T-cell (primary cell): ENCODE measurements around the gene KMT2A. TPM values are rescaled to one million over a fixed set of nuclear protein-coding genes. Genes with fewer than 3 reads are reported as not detected.

Experiments
- ATAC-seq, 4 experiments: fragments of 200-7000 bp in 3 of 4; fragments of 150-1000 bp in 1 of 4; cut with Tn5 transposase; replicated peaks in 1 of 4; 1 replicate in 3 of 4; 2 replicates in 1 of 4; pipeline ENCODE4 v1.10.0; 2021; ENCODE audit warnings: moderate library complexity in 3 of 4, mild to moderate bottlenecking in 2 of 4, moderate number of reproducible peaks in 1 of 4
- CTCF ChIA-PET, 2 donors: fragments of 300-600 bp; sonication (Branson Sonifier 250); formaldehyde crosslinking; loops; one replicate each; lab custom pipeline; 2022; ENCODE audit warnings: antibody characterized with exemption in 2 of 2; lab: Charles Lee
- POLR2A ChIA-PET, 2 donors: fragments of 300-600 bp; sonication (Branson Sonifier 250); formaldehyde crosslinking; loops; one replicate each; lab custom pipeline; 2022; ENCODE audit warnings: antibody characterized with exemption in 2 of 2; lab: Charles Lee
- DNase-seq, 35 experiments: peaks; one replicate each; pipeline versions ENCODE4 v3.0.0 to v3.0.0-alpha.2; 2013 to 2023
- H3K27ac ChIP-seq: one replicate; pipeline ENCODE4 v1.5.1; 2013; ENCODE audit warnings: low read length
- H3K27me3 ChIP-seq, 2 experiments: replicated peaks in 1 of 2; 1 replicate in 1 of 2; 2 replicates in 1 of 2; pipeline versions ENCODE4 v1.6.1 to v1.7.0; 2013; ENCODE audit warnings: low read length in 1 of 2, mixed read lengths in 1 of 2; ENCODE audit not compliant: control insufficient read depth in 2 of 2, insufficient read depth in 2 of 2; ENCODE audit errors: extremely low read depth in 1 of 2
- H3K36me3 ChIP-seq, 2 donors: 1 replicate in 1 of 2; 2 replicates in 1 of 2; pipeline versions ENCODE4 v1.6.1 to v1.7.0; 2013; ENCODE audit warnings: low read length in 1 of 2; ENCODE audit not compliant: control insufficient read depth in 2 of 2, insufficient read depth in 1 of 2; ENCODE audit errors: extremely low read depth in 1 of 2
- H3K4me1 ChIP-seq, 2 experiments: 1 replicate in 1 of 2; 2 replicates in 1 of 2; pipeline versions ENCODE4 v1.6.1 to v1.7.0; 2013; ENCODE audit warnings: low read length in 2 of 2, mixed read lengths in 1 of 2; ENCODE audit not compliant: insufficient read depth in 2 of 2, control insufficient read depth in 1 of 2; ENCODE audit errors: extremely low read depth in 1 of 2
- H3K4me3 ChIP-seq, 2 donors: 1 replicate in 1 of 2; 2 replicates in 1 of 2; pipeline versions ENCODE4 v1.5.1 to v1.7.0; 2013; ENCODE audit warnings: mild to moderate bottlenecking in 2 of 2, low read length in 1 of 2, moderate library complexity in 1 of 2; ENCODE audit not compliant: control insufficient read depth in 1 of 2; ENCODE audit errors: extremely low read depth in 1 of 2
- H3K9me3 ChIP-seq: 2 replicates; pipeline ENCODE4 v1.7.0; 2013
- H3K27ac Mint-ChIP-seq, 2 donors: one replicate each; pipeline ENCODE4 v1.8.0; 2020 to 2021; ENCODE audit warnings: mild to moderate bottlenecking in 2 of 2, mixed read lengths in 2 of 2
- H3K27me3 Mint-ChIP-seq, 2 donors: one replicate each; pipeline ENCODE4 v1.8.0; 2021 to 2022; ENCODE audit warnings: mixed read lengths in 2 of 2
- H3K36me3 Mint-ChIP-seq: one replicate; pipeline ENCODE4 v1.8.0; 2021; ENCODE audit warnings: mixed read lengths
- H3K4me1 Mint-ChIP-seq, 3 donors: one replicate each; pipeline ENCODE4 v1.8.0; 2020 to 2022; ENCODE audit warnings: mixed read lengths in 3 of 3, mild to moderate bottlenecking in 1 of 3
- H3K4me3 Mint-ChIP-seq, 3 donors: one replicate each; pipeline ENCODE4 v1.8.0; 2020 to 2022; ENCODE audit warnings: mild to moderate bottlenecking in 3 of 3, mixed read lengths in 3 of 3, moderate library complexity in 3 of 3
- H3K9me3 Mint-ChIP-seq, 3 donors: one replicate each; pipeline ENCODE4 v1.8.0; 2020 to 2022; ENCODE audit warnings: mixed read lengths in 3 of 3
- WGBS: methylation state at CpG from one replicate; pipeline ENCODE4 v1.1.5; 2013; ENCODE audit warnings: missing lambda C conversion rate; ENCODE audit not compliant: insufficient coverage; 5-methylcytosine and 5-hydroxymethylcytosine counted together
- total RNA-seq, 35 experiments: library from RNA in 6 of 35; stranded (reverse) in 6 of 35; fragments of 120-200 nt in 1 of 35; gene quantifications; one replicate each; pipeline versions ENCODE4 v1.2.1 to v1.2.4 and lab custom pipeline; 2013 to 2026

The KMT2A gene
- total RNA-seq, 5 donors from 2014 or later (not counting 1 experiment from before 2014, with no cell fraction given), result 130 to 183 (median 153) TPM

DNA sequence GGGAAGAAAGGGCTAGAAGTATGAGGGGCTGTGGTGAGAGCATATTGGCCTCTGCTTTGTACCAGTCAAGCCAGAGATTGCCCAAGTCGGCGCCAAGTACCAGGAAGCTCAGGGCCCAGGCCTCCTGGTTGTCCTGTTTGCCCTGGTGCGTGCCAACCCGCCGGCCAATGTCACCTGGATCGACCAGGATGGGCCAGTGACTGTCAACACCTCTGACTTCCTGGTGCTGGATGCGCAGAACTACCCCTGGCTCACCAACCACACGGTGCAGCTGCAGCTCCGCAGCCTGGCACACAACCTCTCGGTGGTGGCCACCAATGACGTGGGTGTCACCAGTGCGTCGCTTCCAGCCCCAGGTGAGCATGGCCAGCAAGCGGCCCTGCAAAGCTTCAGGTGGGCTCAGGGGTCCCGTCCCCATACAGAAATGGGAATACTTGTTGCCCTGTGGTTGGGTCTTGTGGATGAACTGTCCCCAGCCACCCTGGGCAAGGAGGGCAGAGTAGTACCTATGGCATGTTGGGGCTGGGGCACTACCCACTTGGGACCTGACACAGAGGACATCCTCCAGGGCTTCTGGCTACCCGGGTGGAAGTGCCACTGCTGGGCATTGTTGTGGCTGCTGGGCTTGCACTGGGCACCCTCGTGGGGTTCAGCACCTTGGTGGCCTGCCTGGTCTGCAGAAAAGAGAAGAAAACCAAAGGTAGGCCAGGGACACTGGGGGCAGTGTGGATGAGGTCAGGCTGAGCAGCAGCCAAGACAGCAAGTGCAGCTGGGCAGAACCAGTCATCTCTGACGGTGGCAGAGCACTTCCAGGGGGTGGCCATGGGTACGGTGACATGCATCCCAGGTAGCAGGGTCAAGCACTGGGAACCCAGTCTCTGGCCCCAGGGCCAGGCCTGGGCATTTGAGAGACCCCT, 96.8 kb downstream of the KMT2A start:
- Mint-ChIP-seq H3K9me3 (no peaks in the 10 kb centered on the region), H3K4me3 (peak overlapping the region in 2 of 3 donors; percentile 9 to 21), H3K36me3 (peaks cover 9% of the 10 kb centered on the region), H3K27ac (peak overlapping the region in 1 of 2 donors; percentile 49), H3K27me3 (no peaks in the 10 kb centered on the region), H3K4me1 (peaks cover 25 to 29% (median 28%) of the 10 kb centered on the region in 3 donors)
- WGBS, result 94% methylated on average over 19 of the region's 19 CpGs
- Histone ChIP-seq H3K36me3 (peaks cover 0 to 7% of the 10 kb centered on the region in 2 donors), H3K4me1 (peaks cover 6 to 28% of the 10 kb centered on the region in 2 experiments), H3K27me3 (no peaks in the 10 kb centered on the region), H3K27ac (no peak overlapping the region), H3K9me3 (no peaks in the 10 kb centered on the region), H3K4me3 (no peak overlapping the region)
- POLR2A ChIA-PET, result interaction anchor here in 1 of 2 donors (0.6 kb wide), 1 partner anchor 14 kb away, joined by 5 read pairs; no protein-coding TSS in a partner anchor
- DNase-seq (no peak), ATAC-seq (no peak)
- CTCF ChIA-PET, result no interaction called here

DNA sequence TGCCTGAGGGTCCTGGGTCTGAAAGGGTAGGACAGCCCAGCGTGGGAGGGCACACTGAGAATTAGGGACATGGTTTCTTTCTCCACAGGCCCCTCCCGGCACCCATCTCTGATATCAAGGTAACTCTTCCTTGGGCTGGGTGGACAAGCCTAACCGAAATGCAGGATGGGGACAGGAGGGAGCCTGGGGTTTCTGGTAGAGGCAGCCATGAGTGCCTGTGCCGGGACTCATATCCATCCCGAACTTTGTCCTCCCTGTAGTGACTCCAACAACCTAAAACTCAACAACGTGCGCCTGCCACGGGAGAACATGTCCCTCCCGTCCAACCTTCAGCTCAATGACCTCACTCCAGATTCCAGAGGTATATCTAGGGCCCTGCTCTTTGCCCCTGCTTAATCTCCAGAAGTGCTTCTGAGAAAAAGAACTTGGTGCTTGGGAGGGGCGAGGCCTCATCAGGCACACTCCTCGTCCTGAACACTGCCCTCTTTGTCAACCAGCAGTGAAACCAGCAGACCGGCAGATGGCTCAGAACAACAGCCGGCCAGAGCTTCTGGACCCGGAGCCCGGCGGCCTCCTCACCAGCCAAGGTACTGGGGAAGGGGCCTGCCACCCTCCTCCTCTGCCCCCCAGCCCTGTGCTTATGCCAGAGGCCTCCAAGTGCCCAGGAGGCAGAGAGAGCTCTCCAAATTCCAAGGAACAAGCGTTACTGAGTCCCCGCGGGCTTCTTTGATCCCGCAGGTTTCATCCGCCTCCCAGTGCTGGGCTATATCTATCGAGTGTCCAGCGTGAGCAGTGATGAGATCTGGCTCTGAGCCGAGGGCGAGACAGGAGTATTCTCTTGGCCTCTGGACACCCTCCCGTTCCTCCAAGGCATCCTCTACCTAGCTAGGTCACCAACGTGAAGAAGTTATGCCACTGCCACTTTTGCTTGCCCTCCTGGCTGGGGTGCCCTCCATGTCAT, 97.8 kb downstream of the KMT2A start:
- DNase-seq, result no peak
- no peaks in the 10 kb centered on the region for H3K9me3 Mint-ChIP-seq
- ChIA-PET CTCF (no interaction called here), POLR2A (interaction anchor here (0.6 kb wide), 3 partner anchors 14 to 471 kb away, joined by 3 to 5 read pairs (median 3); no protein-coding TSS in a partner anchor)
- H3K36me3 ChIP-seq, result peaks cover 0 to 7% of the 10 kb centered on the region in 2 donors
- H3K27me3 Mint-ChIP-seq, result no peaks in the 10 kb centered on the region
- no peaks in the 10 kb centered on the region for H3K27me3 ChIP-seq
- no peak overlapping the region for H3K27ac Mint-ChIP-seq
- ATAC-seq, result no peak
- no peak overlapping the region for H3K27ac ChIP-seq
- H3K36me3 Mint-ChIP-seq, result peaks cover 9% of the 10 kb centered on the region
- H3K4me1 ChIP-seq, result peaks cover 6 to 23% of the 10 kb centered on the region in 2 experiments
- H3K4me3 Mint-ChIP-seq, result no peak overlapping the region
- 81% methylated on average over 23 of the region's 27 CpGs for WGBS
- peaks cover 21 to 24% (median 24%) of the 10 kb centered on the region in 3 donors for H3K4me1 Mint-ChIP-seq
- no peak overlapping the region for H3K4me3 ChIP-seq
- H3K9me3 ChIP-seq, result no peaks in the 10 kb centered on the region

DNA sequence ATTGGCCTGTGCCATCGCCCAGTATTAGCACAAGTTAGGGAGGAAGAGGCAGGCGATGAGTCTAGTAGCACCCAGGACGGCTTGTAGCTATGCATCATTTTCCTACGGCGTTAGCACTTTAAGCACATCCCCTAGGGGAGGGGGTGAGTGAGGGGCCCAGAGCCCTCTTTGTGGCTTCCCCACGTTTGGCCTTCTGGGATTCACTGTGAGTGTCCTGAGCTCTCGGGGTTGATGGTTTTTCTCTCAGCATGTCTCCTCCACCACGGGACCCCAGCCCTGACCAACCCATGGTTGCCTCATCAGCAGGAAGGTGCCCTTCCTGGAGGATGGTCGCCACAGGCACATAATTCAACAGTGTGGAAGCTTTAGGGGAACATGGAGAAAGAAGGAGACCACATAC, 99.0 kb downstream of the KMT2A start:
- POLR2A ChIA-PET, result no interaction called here
- no peaks in the 10 kb centered on the region for H3K9me3 ChIP-seq
- WGBS, result no CpG with 5 or more reads among the region's 9 CpGs
- peaks cover 0 to 7% of the 10 kb centered on the region in 2 donors for H3K36me3 ChIP-seq
- no peak overlapping the region for H3K27ac Mint-ChIP-seq
- CTCF ChIA-PET, result no interaction called here
- H3K4me1 ChIP-seq, result peaks cover 4 to 11% of the 10 kb centered on the region in 2 experiments
- no peaks in the 10 kb centered on the region for H3K9me3 Mint-ChIP-seq
- H3K36me3 Mint-ChIP-seq, result peaks cover 10% of the 10 kb centered on the region
- H3K4me1 Mint-ChIP-seq, result peaks cover 9 to 12% (median 11%) of the 10 kb centered on the region in 3 donors
- ATAC-seq, result no peak
- DNase-seq, result no peak
- H3K4me3 Mint-ChIP-seq, result no peak overlapping the region
- H3K27me3 ChIP-seq, result no peaks in the 10 kb centered on the region
- H3K27me3 Mint-ChIP-seq, result no peaks in the 10 kb centered on the region
- no peak overlapping the region for H3K27ac ChIP-seq
- no peak overlapping the region for H3K4me3 ChIP-seq

DNA sequence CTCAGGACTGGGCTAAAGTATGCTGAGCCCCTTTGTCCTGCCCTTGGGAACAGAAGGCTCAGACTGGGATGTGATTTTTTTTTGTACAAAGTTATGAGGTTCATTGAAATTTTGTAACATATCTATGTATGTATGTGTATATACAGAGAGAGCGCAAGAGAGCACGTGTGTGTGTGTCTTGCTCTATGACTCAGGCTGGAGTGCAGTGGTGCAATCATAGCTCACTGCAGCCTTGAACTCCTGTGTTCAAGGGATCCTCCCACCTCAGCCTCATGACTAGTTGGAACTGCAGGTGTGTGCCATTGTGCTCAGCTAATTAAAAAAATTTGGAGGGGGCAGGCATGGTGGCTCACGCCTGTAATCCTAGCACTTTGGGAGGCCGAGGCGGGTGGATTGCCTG, 100.4 kb downstream of the KMT2A start:
- Mint-ChIP-seq H3K36me3 (peaks cover 17% of the 10 kb centered on the region), H3K9me3 (no peaks in the 10 kb centered on the region), H3K27ac (no peak overlapping the region), H3K4me3 (no peak overlapping the region), H3K4me1 (peaks cover 3 to 7% (median 6%) of the 10 kb centered on the region in 3 donors), H3K27me3 (no peaks in the 10 kb centered on the region)
- Histone ChIP-seq H3K27me3 (no peaks in the 10 kb centered on the region), H3K9me3 (no peaks in the 10 kb centered on the region), H3K4me1 (peaks cover 0 to 4% of the 10 kb centered on the region in 2 experiments), H3K4me3 (no peak overlapping the region), H3K36me3 (peaks cover 0 to 7% of the 10 kb centered on the region in 2 donors), H3K27ac (no peak overlapping the region)
- POLR2A ChIA-PET, result no interaction called here
- ATAC-seq (no peak), DNase-seq (no peak)
- WGBS, result 92% methylated on average over 2 of the region's 5 CpGs
- CTCF ChIA-PET, result no interaction called here

DNA sequence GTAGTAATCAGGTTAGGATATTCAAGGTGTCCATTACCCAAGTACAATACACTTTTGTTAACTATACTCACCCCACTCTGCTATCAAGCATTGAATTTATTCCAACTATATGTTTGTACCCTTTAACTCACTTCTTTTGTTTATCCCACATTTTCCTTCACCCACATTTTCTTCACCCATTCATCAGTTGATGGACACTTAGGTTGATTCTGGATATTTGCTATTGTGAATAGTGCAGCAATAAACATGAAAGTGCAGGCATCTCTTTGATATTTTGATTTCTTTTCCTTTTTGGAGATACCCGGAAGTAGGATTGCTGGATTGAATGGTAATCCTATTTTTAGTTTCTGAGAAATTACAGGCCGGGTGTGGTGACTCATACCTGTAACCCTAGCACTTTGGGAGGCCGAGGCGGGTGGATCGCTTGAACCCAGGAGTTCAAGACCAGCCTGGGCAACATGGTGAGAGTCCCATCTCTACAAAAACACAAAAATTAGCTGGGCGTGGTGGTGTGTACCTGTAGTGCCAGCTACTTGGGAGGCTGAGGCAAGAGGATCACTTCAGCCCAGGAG, 101.2 kb downstream of the KMT2A start:
- Mint-ChIP-seq H3K36me3 (peaks cover 17% of the 10 kb centered on the region), H3K4me3 (no peak overlapping the region), H3K27ac (no peak overlapping the region), H3K9me3 (no peaks in the 10 kb centered on the region), H3K27me3 (no peaks in the 10 kb centered on the region), H3K4me1 (no peaks in the 10 kb centered on the region)
- Histone ChIP-seq H3K27me3 (no peaks in the 10 kb centered on the region), H3K4me3 (no peak overlapping the region), H3K36me3 (peaks cover 0 to 10% of the 10 kb centered on the region in 2 donors), H3K27ac (no peak overlapping the region), H3K4me1 (no peaks in the 10 kb centered on the region), H3K9me3 (no peaks in the 10 kb centered on the region)
- WGBS, result 60% methylated on average over 1 of the region's 6 CpGs
- no peak for ATAC-seq
- POLR2A ChIA-PET, result no interaction called here
- DNase-seq, result no peak
- CTCF ChIA-PET, result no interaction called here
